PFSK-1 (cell line): ENCODE data around the gene PCLO.

Experiments
- FOXP2 ChIP-seq: optimal IDR thresholded peaks from 2 replicates; pipeline ENCODE3; 2011; ENCODE audit warnings: borderline replicate concordance, control low read depth, inconsistent platforms; ENCODE audit not compliant: insufficient read depth; ENCODE audit errors: extremely low read length, extremely low read depth
- POLR2AphosphoS5 ChIP-seq: IDR thresholded peaks from 2 replicates; pipeline ENCODE4 v1.6.1; 2012; ENCODE audit warnings: low read depth, mild to moderate bottlenecking, control low read depth, low read length, moderate library complexity
- REST ChIP-seq, 2 experiments: IDR thresholded peaks; 2 replicates each; pipeline versions ENCODE4 v1.6.1 to v1.8.0; 2011 to 2012; ENCODE audit warnings: low read depth in 2 of 2, low read length in 2 of 2, control low read depth in 1 of 2, inconsistent platforms in 1 of 2, mild to moderate bottlenecking in 1 of 2, moderate library complexity in 1 of 2; ENCODE audit not compliant: insufficient read depth in 1 of 2
- SIN3A ChIP-seq: IDR thresholded peaks from 2 replicates; pipeline ENCODE4 v1.6.1; 2012; ENCODE audit warnings: mild to moderate bottlenecking, low read length, moderate library complexity, borderline replicate concordance; ENCODE audit not compliant: insufficient read depth
- TAF1 ChIP-seq: IDR thresholded peaks from 2 replicates; pipeline ENCODE4 v1.6.1; 2012; ENCODE audit warnings: low read length, control low read depth, borderline replicate concordance; ENCODE audit not compliant: insufficient read depth

Gene PCLO

GRCh38 chr7:82906502-82906901 is 256.2 kb downstream of the PCLO start:
- TF ChIP-seq TAF1 (no peak), REST (IDR thresholded peaks at IDR 0.05; ENCODE audit: insufficient read depth in 1 of 2, low read depth in 2 of 2, low read length in 2 of 2) (no peak), SIN3A (no peak), FOXP2 (no peak), POLR2AphosphoS5 (no peak)

- no peak for TF ChIP-seq FOXP2
- no peak for TF ChIP-seq REST (IDR thresholded peaks at IDR 0.05; ENCODE audit: insufficient read depth in 1 of 2, low read depth in 2 of 2, low read length in 2 of 2)
- no peak for TF ChIP-seq POLR2AphosphoS5
- TF ChIP-seq SIN3A = no peak
- no peak for TF ChIP-seq TAF1
Observed at GRCh38 chr7:82904871-82905270, 257.8 kb downstream of the PCLO start.

- no peak for TF ChIP-seq TAF1
- no peak for TF ChIP-seq REST (IDR thresholded peaks at IDR 0.05; ENCODE audit: insufficient read depth in 1 of 2, low read depth in 2 of 2, low read length in 2 of 2)
- TF ChIP-seq SIN3A = no peak
Observed at GRCh38 chr7:82897500-82897899, 265.2 kb downstream of the PCLO start.

DNA sequence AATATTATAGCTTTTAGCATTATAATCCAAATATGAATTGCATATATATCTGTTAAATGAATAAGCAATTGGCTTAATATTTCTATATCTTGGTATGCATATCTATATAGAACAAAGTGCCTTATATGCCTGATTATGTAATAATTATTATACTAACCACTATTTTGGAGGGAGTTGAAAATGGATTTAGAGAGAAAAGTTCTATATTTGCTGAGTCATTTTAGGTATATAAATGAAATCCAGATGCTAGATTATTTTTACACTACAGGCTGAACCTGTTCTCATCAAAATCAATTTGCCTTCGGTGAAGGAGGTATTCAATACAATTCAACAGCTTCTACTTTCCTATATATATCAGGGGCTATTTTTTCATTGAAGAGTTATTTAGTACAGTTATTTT is 276.4 kb downstream of the PCLO start:
- TF ChIP-seq REST (IDR thresholded peaks at IDR 0.05; ENCODE audit: insufficient read depth in 1 of 2, low read depth in 2 of 2, low read length in 2 of 2) = no peak
- TF ChIP-seq POLR2AphosphoS5 = no peak
- TF ChIP-seq SIN3A = no peak
- no peak for TF ChIP-seq TAF1

- no peak for TF ChIP-seq TAF1
Observed at GRCh38 chr7:82865856-82866255, 296.8 kb downstream of the PCLO start.
